Endothelial cell of umbilical vein (primary cell): ENCODE results near the gene LRRC61. TPM values are rescaled to one million over a fixed set of nuclear protein-coding genes. Genes with fewer than 3 reads are reported as not detected.

Experiments
- BruUV-seq: library from RNA; stranded (reverse); fragments of 400-500 nt; replicated peaks from 2 replicates; lab custom pipeline; 2021; lab: Mats Ljungman, UMichigan
- CTCF ChIA-PET: fragments of 300-600, 350-600 bp; sonication (Branson Sonifier 250); formaldehyde crosslinking; loops from one replicate; lab custom pipeline; 2021; ENCODE audit warnings: antibody characterized with exemption, inconsistent platforms; lab: Charles Lee
- POLR2A ChIA-PET: fragments of 300-600, 350-600 bp; sonication (Branson Sonifier 250); formaldehyde crosslinking; loops from one replicate; lab custom pipeline; 2021; ENCODE audit warnings: antibody characterized with exemption, inconsistent platforms; lab: Charles Lee
- DNase-seq: peaks from one replicate; pipeline ENCODE4 v3.0.0-alpha.2; 2011; ENCODE audit warnings: low read depth, low spot score
- FAIRE-seq: peaks from 2 replicates; lab custom pipeline; 2011; peaks lifted over from hg19 to GRCh38; lab: Jason Lieb, UNC
- H2AFZ ChIP-seq: 2 replicates; pipeline ENCODE4 v1.6.0; 2012; ENCODE audit warnings: low read depth, low read length, control low read depth, inconsistent platforms
- H3K27ac ChIP-seq: 2 replicates; pipeline ENCODE4 v1.5.1; 2011; ENCODE audit warnings: low read depth, mild to moderate bottlenecking, control low read depth, low read length, moderate library complexity; ENCODE audit not compliant: insufficient read depth
- H3K27me3 ChIP-seq, 2 experiments: 2 replicates each; pipeline versions ENCODE4 v1.6.0 to v1.6.1; 2011; ENCODE audit warnings: low read length in 2 of 2, mixed read lengths in 1 of 2; ENCODE audit not compliant: control insufficient read depth in 2 of 2, insufficient read depth in 2 of 2
- H3K36me3 ChIP-seq, 2 experiments: 2 replicates in 1 of 2; 3 replicates in 1 of 2; pipeline ENCODE4 v1.5.1; 2011; ENCODE audit warnings: low read length in 2 of 2, mild to moderate bottlenecking in 1 of 2, moderate library complexity in 1 of 2; ENCODE audit not compliant: control insufficient read depth in 2 of 2, insufficient read depth in 2 of 2; ENCODE audit errors: extremely low read depth in 1 of 2
- H3K4me1 ChIP-seq: 3 replicates; pipeline ENCODE4 v1.5.1; 2011; ENCODE audit warnings: mild to moderate bottlenecking, low read length; ENCODE audit not compliant: control insufficient read depth, insufficient read depth; ENCODE audit errors: extremely low read depth
- H3K4me2 ChIP-seq: 2 replicates; pipeline ENCODE4 v1.6.1; 2011; ENCODE audit warnings: low read length, control low read depth, mixed read lengths; ENCODE audit not compliant: insufficient read depth
- H3K4me3 ChIP-seq, 3 experiments: fragments of 200-600 bp in 1 of 3; sonication (generic), shearing (Covaris generic) in 1 of 3; replicated peaks in 1 of 3; 2 replicates each; pipeline ENCODE4 v1.5.1; 2011 to 2016; ENCODE audit warnings: control low read depth in 3 of 3, low read length in 3 of 3, mild to moderate bottlenecking in 2 of 3, inconsistent platforms in 1 of 3, low read depth in 1 of 3, moderate library complexity in 1 of 3; ENCODE audit not compliant: insufficient read depth in 1 of 3
- H3K79me2 ChIP-seq: 2 replicates; pipeline ENCODE4 v1.6.0; 2012; ENCODE audit warnings: low read length, inconsistent platforms; ENCODE audit not compliant: control insufficient read depth, insufficient read depth
- H3K9ac ChIP-seq: replicated peaks from 2 replicates; pipeline ENCODE3; 2011; ENCODE audit warnings: low read length, control low read depth; ENCODE audit not compliant: insufficient read depth; ENCODE audit errors: extremely low read depth
- H3K9me1 ChIP-seq: replicated peaks from 3 replicates; pipeline ENCODE4 v1.6.0; 2011; ENCODE audit warnings: mild to moderate bottlenecking, low read length; ENCODE audit not compliant: control insufficient read depth, insufficient read depth; ENCODE audit errors: extremely low read depth
- H3K9me3 ChIP-seq: replicated peaks from 2 replicates; pipeline ENCODE4 v1.5.1; 2012; ENCODE audit warnings: low read length, inconsistent platforms; ENCODE audit not compliant: control insufficient read depth, insufficient read depth
- H4K20me1 ChIP-seq: replicated peaks from 2 replicates; pipeline ENCODE3; 2011; ENCODE audit warnings: mild to moderate bottlenecking, low read length; ENCODE audit not compliant: control insufficient read depth, insufficient read depth; ENCODE audit errors: extremely low read depth
- FOS ChIP-seq: IDR thresholded peaks from 2 replicates; pipeline ENCODE4 v1.6.1; 2011; ENCODE audit warnings: mild to moderate bottlenecking, low read length, moderate library complexity, borderline replicate concordance; ENCODE audit not compliant: insufficient read depth
- GATA2 ChIP-seq: IDR thresholded peaks from 2 replicates; pipeline ENCODE4 v1.7.0; 2011; ENCODE audit warnings: low read depth, mild to moderate bottlenecking, moderate library complexity, mixed read lengths, low read length; ENCODE audit not compliant: insufficient read length, insufficient read depth
- JUN ChIP-seq: IDR thresholded peaks from 2 replicates; pipeline ENCODE4 v1.6.1; 2011; ENCODE audit warnings: borderline replicate concordance, low read depth; ENCODE audit not compliant: insufficient read length, insufficient read depth
- MYC ChIP-seq: IDR thresholded peaks from one replicate; pipeline ENCODE4 v1.6.1; 2011; ENCODE audit warnings: mild to moderate bottlenecking, low read depth, low read length
- POLR2A ChIP-seq: IDR thresholded peaks from 2 replicates; pipeline ENCODE4 v1.6.1; 2012; ENCODE audit warnings: low read depth, mild to moderate bottlenecking, control low read depth, low read length
- POLR2AphosphoS5 ChIP-seq: IDR thresholded peaks from 2 replicates; pipeline ENCODE4 v1.6.1; 2012; ENCODE audit warnings: low read depth, mild to moderate bottlenecking, control low read depth, low read length, moderate library complexity; ENCODE audit not compliant: insufficient read depth
- dilution Hi-C: fragments of 300-500 bp; cut with MboI; formaldehyde crosslinking; loops from one replicate; pipeline ENCODE4 v1.15.0; 2019; ENCODE audit warnings: low sequenced_read_pairs; ENCODE audit not compliant: extremely low pct_ligation_motif_present
- intact Hi-C: fragments of 100-400 bp; cut with micrococcal nuclease; formaldehyde crosslinking; loops from one replicate; pipeline ENCODE4 v1.10.0; 2022
- polyA plus RNA-seq, 4 experiments: library from polyadenylated mRNA; depleted of rRNA in 3 of 4; stranded (reverse) in 3 of 4; unstranded in 1 of 4; fragments of >200 nt; gene quantifications; 2 replicates each; pipeline versions ENCODE4 v1.2.1 to v1.2.3, GENCODE V29; 2011 to 2012; ENCODE audit warnings: missing spikeins in 1 of 4
- total RNA-seq: library from RNA; stranded (reverse); gene quantifications from 2 replicates; pipeline ENCODE4 v1.2.3, GENCODE V29; 2021
- TF ChIP-seq, protein P1 (sequence below), 2 donors: IDR thresholded peaks; 1 replicate in 1 of 2; 2 replicates in 1 of 2; pipeline ENCODE4 v1.5.1; 2011; ENCODE audit warnings: low read length in 2 of 2, mild to moderate bottlenecking in 2 of 2, moderate library complexity in 2 of 2, control low read depth in 1 of 2, inconsistent platforms in 1 of 2, low read depth in 1 of 2; ENCODE audit not compliant: insufficient read depth in 1 of 2; ENCODE audit errors: extremely low read depth in 1 of 2

Gene LRRC61
- total and polyA plus RNA-seq, 2 donors (not counting 3 experiments of a cell fraction or from before 2014, with no cell fraction given) = 0.72 TPM; not detected in 1

DNA sequence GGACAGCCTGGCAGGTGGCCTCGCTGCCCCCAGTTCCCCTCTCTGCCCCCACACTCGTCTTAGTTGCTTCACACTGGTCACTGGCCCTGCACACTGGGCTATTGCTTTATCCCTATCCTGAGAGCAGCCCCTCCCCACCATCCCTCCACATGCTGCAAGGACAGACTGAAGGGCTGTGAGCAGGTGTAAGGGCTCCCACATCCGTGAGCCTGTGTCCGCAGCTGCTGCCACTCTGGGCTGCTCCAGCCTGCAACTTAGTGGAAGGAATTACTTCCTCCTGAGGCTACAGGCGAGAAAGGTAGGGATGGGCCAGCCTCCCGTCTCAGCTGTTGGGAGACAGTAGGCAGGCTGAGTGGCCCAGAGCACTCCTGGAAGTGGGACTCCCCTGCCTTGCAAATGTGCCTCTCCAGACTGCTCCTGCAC, 14.5 kb downstream of the LRRC61 start:
- intact Hi-C loops (no loop called here), dilution Hi-C loops (no loop called here)
- Histone ChIP-seq H3K4me3 (no peak overlapping the region), H3K27ac (no peak overlapping the region), H2AFZ (no peak overlapping the region), H3K9me1 (no peaks in the 10 kb centered on the region), H3K79me2 (no peaks in the 10 kb centered on the region), H3K9ac (no peak overlapping the region), H3K4me2 (no peak overlapping the region), H3K27me3 (peaks cover 20 to 24% of the 10 kb centered on the region in 2 experiments), H4K20me1 (no peaks in the 10 kb centered on the region), H3K4me1 (no peaks in the 10 kb centered on the region), H3K9me3 (no peaks in the 10 kb centered on the region), H3K36me3 (no peaks in the 10 kb centered on the region)
- FAIRE-seq = no peak
- CTCF ChIA-PET = no interaction called here
- DNase-seq = no peak
- no peak for TF ChIP-seq MYC
- TF ChIP-seq POLR2A = no peak
- no peak for TF ChIP-seq GATA2
- TF ChIP-seq, protein P1, sequence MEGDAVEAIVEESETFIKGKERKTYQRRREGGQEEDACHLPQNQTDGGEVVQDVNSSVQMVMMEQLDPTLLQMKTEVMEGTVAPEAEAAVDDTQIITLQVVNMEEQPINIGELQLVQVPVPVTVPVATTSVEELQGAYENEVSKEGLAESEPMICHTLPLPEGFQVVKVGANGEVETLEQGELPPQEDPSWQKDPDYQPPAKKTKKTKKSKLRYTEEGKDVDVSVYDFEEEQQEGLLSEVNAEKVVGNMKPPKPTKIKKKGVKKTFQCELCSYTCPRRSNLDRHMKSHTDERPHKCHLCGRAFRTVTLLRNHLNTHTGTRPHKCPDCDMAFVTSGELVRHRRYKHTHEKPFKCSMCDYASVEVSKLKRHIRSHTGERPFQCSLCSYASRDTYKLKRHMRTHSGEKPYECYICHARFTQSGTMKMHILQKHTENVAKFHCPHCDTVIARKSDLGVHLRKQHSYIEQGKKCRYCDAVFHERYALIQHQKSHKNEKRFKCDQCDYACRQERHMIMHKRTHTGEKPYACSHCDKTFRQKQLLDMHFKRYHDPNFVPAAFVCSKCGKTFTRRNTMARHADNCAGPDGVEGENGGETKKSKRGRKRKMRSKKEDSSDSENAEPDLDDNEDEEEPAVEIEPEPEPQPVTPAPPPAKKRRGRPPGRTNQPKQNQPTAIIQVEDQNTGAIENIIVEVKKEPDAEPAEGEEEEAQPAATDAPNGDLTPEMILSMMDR (IDR thresholded peaks at IDR 0.05; ENCODE audit: extremely low read depth in 1 of 2, insufficient read depth in 1 of 2, low read depth in 1 of 2, low read length in 2 of 2) = no peak
- no peak for TF ChIP-seq FOS
- no peak for TF ChIP-seq POLR2AphosphoS5
- TF ChIP-seq JUN = no peak
- no TSS peak for BruUV-seq
- POLR2A ChIA-PET = no interaction called here
